NCI-H748 (cell line): Measurements from ENCODE around the gene CYP8B1.
A peak's percentile ranks its signal among the peaks of the same experiment; 100 is the strongest.
"Not testable (repeated sequence)": the region's sequence is repeated elsewhere in the genome, so short reads cannot be mapped to it uniquely, and the experiment has no call there.

ENCODE experiments used
- DNase-seq: peaks from one replicate; lab custom pipeline; 2025; ENCODE audit not compliant: unreplicated experiment; lab: John Stamatoyannopoulos, UW

Gene CYP8B1

DNA sequence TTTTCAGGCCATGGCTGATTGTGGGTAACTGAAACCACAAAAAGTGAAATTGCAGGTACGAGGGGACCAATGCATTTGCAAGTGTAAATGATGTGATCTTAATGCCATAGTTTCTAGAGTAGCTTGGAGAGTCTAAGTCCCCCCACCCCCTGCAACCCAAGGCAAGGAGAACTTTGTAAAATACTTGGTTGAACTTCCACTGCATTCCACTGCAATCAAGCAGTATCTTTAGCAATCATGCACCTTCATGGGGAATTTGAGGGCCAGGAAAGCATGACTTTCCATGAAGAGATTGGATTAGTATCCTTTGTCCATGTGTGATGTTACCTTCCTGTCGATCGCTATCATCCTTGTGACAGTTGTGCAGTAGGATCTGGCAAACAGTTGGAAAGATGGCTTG lies 11.4 kb upstream of the CYP8B1 start:
- no peak for DNase-seq

DNA sequence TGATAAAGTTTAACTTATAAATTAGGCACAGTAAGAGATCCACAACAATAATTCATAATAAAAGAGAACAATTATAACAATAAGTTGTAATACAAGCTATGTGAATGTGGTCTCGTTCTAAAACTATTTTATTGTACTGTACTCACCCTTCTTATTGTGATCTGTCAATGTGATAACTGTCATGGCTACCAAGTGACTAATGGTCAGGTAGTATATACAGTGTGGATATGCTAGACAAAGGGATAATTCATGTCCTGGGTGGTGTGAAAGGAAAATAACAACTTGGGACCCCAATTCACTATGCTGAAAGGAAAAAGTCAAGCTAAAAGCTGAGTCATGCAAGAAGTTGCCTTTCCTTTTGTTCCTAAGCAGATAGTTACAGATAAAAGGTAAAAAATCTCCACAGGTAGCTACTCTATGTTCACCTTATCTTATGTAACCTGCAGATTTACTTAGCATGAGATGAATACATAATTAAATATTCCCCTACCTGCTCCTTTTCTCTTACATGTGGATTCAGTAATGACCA lies 10.7 kb upstream of the CYP8B1 start:
- no peak for DNase-seq

GRCh38 chr3:42884324-42884723 lies 8.6 kb upstream of the CYP8B1 start:
- no peak for DNase-seq

- not testable (repeated sequence) for DNase-seq
Observed at GRCh38 chr3:42883251-42883930, 7.7 kb upstream of the CYP8B1 start.

DNA sequence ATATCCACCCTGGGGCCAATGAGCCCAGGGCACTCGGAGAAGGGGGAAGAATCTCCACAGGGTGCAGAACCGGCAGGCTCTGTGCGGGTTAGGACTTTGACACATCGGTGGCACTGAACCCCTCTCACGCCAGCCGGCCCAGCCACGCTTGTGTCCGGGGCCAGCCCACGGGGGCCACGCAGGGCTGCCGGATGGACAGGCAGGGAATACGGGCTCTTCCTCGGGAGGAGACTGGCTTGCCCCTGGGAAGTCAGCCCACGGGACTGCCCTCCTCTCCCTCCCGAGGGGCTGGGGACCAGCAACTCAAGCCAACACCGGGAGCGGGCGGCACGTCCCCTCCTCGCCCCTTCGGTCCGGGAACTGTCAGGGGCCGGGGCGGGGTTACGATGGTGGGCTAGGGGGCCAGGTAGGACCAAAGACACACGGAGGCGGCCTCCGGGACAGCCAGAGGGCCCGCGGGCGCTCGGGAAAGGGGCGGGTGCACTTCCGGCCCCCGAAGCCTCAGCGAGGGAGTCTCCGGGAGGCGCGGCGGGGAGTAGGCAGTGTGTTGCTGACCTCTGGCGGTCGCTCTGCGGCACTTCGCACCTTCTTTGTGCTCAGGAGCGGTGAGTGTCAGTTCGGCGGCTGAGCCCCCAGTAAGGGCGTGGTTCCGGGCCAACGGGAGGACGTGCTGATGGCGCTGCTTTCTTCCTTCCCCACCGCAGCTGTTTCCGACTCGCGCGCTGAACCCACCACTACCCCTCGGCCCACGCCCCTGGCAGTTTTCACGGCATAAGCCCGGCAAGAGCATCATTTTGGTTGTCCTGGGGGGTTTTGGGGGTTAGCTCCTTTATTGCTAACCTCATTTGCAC lies 5.1 kb upstream of the CYP8B1 start:
- DNase-seq = peak; percentile 89

DNA sequence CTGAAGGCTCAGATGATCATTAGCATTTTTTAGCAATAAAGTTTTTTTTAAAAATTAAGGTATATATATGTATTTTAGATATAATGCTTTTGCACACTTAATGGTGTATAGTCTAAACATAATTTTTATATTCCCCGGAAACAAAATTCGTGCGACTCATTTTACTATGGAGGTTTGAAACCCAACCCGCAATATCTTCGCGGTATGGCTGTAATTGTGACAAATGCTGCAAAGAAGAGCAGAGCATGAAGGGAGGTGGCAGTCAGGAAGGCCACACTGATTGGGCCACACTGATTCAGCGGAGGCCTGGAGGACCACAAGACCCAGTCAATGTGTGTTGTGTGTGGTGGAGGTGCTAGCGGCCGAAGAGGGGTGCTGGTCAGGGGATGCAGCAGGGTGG lies 4.5 kb upstream of the CYP8B1 start:
- DNase-seq = no peak

DNA sequence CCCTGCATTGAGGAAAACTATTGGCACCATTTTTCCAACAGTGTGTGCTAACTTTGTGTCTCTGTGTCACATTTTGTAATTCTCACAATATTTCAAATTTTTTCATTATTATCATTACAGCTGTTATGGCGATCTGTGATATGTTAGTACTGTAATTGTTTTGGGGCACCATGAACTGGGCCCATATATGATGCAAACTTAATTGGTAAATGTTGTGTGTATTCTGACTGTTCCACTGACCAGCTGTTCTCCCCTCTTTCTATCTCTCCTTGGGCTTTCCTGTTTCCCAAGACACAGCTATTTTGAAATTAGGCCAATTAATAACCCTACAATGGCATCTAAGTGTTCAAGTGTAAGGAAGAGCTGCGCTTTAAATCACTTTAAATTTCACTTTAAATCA lies 2.2 kb upstream of the CYP8B1 start:
- DNase-seq = no peak

DNA sequence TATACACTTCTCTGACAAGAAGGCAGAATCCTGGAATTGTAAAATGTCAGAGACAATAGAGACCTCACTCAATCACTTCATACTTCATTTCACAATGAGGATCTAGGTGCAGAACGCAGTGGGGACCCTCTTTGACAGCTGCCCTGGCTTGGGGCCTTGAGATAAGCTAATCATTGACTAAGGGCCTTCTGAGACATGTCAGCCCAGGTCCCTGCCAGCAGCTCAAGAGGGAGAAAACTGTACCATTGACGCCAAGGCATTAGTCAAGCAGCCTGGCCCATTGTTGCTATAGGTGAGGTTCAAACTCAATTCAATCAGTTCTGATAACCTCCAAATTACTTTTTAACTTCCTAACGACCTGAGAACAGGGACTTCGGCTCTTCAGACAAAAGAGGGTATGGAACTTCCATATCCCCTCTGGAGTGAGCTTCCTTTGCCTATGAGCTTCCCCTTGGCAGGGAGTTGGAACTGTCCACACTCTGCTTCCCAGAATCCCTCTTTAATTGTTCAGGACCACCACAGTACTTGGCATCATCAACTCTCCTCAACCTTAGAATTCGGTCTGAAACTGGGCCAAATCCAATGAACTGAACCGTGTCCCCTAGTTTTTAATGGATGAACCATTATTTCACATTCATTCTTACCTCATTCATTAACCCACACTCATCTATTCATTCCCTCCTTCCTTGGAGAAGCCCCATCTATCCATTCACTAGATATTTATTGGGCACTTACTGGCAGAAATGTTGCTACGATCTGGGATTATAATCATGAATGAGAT lies 1.5 kb upstream of the CYP8B1 start:
- DNase-seq = no peak

GRCh38 chr3:42876401-42876800 lies 722 bp upstream of the CYP8B1 start:
- DNase-seq = no peak

DNA sequence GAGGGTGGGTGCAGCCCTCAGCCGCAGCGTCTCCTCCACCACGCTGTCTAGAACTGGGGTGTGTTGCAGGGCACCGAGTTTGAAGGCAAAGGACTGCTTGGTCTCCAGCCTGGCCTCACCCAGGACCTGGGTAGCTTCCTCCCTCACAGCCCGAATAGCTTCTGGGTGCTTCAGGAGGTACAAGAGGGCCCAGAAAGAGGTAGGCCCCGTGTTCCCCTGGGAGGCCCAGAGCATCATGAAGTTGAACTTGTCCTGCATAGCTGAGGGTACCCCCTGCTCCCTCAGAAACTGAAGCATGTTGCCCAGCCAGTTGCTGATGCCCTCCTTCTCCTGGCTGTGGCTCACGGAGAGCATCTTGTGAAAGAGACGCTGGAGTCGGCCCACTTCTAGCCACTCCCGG lies 930 bp downstream of the CYP8B1 start:
- DNase-seq = no peak

GRCh38 chr3:42873221-42873982 lies 2.3 kb downstream of the CYP8B1 start:
- DNase-seq = no peak

GRCh38 chr3:42872718-42873117 lies 3.0 kb downstream of the CYP8B1 start:
- DNase-seq = no peak

GRCh38 chr3:42871592-42872196 lies 4.0 kb downstream of the CYP8B1 start:
- no peak for DNase-seq

GRCh38 chr3:42868841-42869240 lies 6.8 kb downstream of the CYP8B1 start:
- DNase-seq = no peak

DNA sequence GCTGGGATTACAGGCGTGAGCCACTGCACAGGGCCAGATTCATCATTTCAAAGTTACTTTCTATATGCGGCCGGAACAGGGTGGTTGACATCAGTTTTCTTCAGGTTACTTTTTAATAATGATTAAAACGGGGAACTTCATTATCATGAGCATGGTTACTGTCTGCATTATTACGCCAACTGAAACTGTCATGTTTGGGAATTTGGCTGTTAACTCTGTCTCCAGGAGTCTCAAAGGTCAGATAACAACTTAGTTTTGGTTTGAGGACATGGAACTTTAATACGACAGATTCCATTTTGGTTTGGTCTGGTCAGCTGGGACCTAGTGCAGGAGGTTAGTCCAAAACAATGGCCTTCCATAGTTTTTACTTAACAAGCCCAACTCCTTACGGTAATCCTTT lies 8.5 kb downstream of the CYP8B1 start:
- no peak for DNase-seq

- no peak for DNase-seq
Observed at GRCh38 chr3:42865256-42865655, 10.4 kb downstream of the CYP8B1 start.

DNA sequence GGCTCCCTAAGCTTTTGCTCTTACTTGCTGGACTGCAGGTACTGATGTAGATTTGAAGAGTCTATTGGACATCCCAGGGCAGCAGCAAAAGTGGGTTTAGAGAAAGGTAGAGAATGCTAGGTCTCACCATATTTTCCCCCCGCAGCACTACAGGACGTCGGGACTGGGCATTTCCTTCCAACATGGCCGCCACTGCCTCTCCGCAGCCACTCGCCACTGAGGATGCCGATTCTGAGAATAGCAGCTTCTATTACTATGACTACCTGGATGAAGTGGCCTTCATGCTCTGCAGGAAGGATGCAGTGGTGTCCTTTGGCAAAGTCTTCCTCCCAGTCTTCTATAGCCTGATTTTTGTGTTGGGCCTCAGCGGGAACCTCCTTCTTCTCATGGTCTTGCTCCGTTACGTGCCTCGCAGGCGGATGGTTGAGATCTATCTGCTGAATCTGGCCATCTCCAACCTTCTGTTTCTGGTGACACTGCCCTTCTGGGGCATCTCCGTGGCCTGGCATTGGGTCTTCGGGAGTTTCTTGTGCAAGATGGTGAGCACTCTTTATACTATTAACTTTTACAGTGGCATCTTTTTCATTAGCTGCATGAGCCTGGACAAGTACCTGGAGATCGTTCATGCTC lies 11.2 kb downstream of the CYP8B1 start:
- DNase-seq = no peak

GRCh38 chr3:42856544-42856943 lies 19.1 kb downstream of the CYP8B1 start:
- DNase-seq = no peak

GRCh38 chr3:42855547-42856380 lies 19.9 kb downstream of the CYP8B1 start:
- DNase-seq = no peak
